GM12891 (cell line): ENCODE data around the gene RGL1.

Source experiments
- POLR2A ChIP-seq: IDR thresholded peaks from 2 replicates; pipeline ENCODE4 v1.6.1; 2011; ENCODE audit warnings: low read depth, low read length, control low read depth
- POLR2AphosphoS5 ChIP-seq: IDR thresholded peaks from 2 replicates; pipeline ENCODE4 v1.6.1; 2011; ENCODE audit warnings: low read depth, low read length, control low read depth
- POU2F2 ChIP-seq: IDR thresholded peaks from 2 replicates; pipeline ENCODE4 v1.6.1; 2011; ENCODE audit warnings: low read depth, mild to moderate bottlenecking, control low read depth, low read length, moderate library complexity
- SPI1 ChIP-seq: IDR thresholded peaks from 2 replicates; pipeline ENCODE4 v1.6.1; 2011; ENCODE audit warnings: low read depth, low read length, control low read depth
- TAF1 ChIP-seq: IDR thresholded peaks from 2 replicates; pipeline ENCODE4 v1.6.1; 2011; ENCODE audit warnings: low read depth, low read length, control low read depth

GRCh38 chr1:183975651-183976050 is 170.7 kb downstream of the RGL1 start:
- TF ChIP-seq TAF1 (no peak), POLR2A (no peak), POLR2AphosphoS5 (no peak), SPI1 (no peak), POU2F2 (no peak)
